HG02852 (cell line): ENCODE results near the gene MTX1.
"Not testable (repeated sequence)": the region's sequence is repeated elsewhere in the genome, so short reads cannot be mapped to it uniquely, and the experiment has no call there.

Source experiments
- ATAC-seq: cut with Tn5 transposase; IDR thresholded peaks from one replicate; pipeline ENCODE4 v1.9.1; 2021; ENCODE audit warnings: mild to moderate bottlenecking, moderate library complexity; ENCODE audit not compliant: unreplicated experiment

Gene MTX1, protein sequence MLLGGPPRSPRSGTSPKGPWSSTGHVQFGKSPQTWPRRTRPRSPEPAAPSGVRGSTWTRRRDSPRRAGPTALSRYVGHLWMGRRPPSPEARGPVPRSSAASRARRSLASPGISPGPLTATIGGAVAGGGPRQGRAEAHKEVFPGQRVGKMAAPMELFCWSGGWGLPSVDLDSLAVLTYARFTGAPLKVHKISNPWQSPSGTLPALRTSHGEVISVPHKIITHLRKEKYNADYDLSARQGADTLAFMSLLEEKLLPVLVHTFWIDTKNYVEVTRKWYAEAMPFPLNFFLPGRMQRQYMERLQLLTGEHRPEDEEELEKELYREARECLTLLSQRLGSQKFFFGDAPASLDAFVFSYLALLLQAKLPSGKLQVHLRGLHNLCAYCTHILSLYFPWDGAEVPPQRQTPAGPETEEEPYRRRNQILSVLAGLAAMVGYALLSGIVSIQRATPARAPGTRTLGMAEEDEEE

GRCh38 chr1:155208541-155209311 is at the start of gene MTX1:
Gene MTX1 (plus strand): TSS chr1:155208695. CDS start chr1:155208805, 110 bp downstream.
- ATAC-seq, result peak; percentile 80

GRCh38 chr1:155158991-155159390 is 49.5 kb upstream of the MTX1 start:
- ATAC-seq, result no peak

GRCh38 chr1:155160128-155160527 is 48.4 kb upstream of the MTX1 start:
- ATAC-seq, result no peak

GRCh38 chr1:155162631-155163030 is 45.9 kb upstream of the MTX1 start:
- ATAC-seq, result not testable (repeated sequence)

DNA sequence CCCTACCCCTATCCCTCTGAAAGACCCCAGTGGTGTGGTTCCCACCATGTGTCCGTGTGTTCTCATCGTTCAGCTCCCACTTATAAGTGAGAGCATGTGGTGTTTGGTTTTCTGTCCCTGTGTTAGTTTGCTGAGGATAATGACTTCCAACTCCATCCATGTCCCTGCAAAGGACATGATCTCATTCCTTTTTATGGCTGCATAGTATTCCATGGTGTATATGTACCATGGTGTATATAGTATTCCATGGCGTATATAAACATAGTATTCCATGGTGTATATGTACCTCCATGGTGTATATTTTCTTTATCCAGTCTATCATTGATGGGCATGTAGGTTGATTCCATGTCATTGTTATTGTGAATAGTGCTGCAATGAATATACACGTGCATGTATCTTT is 44.7 kb upstream of the MTX1 start:
- ATAC-seq, result not testable (repeated sequence)

DNA sequence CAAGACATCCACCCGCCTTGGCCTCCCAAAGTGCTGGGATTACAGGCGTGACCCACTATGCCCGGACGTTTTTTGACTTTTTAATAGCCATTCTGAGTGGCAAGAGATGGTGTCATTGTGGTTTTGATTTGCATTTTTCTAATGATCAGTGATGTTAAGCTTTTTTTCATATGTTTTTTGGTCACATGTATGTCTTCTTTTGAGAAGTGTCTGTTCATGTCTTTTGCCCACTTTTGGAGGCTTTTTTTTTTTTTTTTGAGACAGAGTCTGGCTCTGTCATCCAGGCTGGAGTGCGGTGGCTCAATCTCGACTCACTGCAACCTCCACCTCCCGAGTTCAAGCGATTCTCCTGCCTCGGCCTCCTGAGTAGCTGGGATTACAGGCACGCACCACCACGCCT is 43.9 kb upstream of the MTX1 start:
- ATAC-seq, result not testable (repeated sequence)

DNA sequence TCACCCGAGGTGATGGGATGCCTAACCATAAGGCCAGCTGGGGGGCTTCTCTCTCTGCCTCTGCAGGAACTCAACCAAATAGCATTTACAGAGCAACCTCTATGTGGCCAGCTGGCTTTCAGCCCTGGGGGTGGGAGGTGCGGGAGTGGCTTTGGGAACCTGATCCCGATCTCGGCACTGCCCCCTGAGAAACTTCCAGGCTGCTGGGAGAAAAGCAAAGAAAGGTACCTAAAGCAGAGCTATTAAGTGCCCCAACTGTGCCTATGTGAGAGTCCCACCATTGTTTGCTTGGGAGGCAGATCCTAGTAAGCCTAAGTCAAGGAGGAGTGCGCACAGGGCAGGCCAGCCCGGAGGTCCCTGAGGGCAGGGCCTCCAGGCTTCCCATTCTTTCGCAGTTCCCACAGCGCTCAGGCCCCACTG is 42.4 kb upstream of the MTX1 start:
- no peak for ATAC-seq

GRCh38 chr1:155166471-155167165 is 41.9 kb upstream of the MTX1 start:
- no peak for ATAC-seq

- no peak for ATAC-seq
These were observed 41.1 kb upstream of the MTX1 start for GRCh38 chr1:155167166-155168104.

DNA sequence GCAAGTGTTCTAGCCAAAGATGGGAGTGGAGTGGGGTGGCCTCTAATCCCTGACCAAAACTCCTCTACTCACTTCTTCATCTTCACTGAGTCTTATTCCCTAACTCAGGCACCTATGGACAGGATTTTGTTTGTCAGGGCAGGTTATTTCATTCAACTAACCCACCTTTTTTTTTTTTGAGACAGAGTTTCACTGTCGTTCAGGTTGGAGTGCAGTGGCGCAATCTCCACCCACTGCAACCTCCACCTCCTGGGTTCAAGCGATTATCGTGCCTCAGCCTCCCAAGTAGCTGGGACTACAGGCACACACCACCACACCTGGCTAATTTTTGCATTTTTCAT is 40.4 kb upstream of the MTX1 start:
- not testable (repeated sequence) for ATAC-seq

DNA sequence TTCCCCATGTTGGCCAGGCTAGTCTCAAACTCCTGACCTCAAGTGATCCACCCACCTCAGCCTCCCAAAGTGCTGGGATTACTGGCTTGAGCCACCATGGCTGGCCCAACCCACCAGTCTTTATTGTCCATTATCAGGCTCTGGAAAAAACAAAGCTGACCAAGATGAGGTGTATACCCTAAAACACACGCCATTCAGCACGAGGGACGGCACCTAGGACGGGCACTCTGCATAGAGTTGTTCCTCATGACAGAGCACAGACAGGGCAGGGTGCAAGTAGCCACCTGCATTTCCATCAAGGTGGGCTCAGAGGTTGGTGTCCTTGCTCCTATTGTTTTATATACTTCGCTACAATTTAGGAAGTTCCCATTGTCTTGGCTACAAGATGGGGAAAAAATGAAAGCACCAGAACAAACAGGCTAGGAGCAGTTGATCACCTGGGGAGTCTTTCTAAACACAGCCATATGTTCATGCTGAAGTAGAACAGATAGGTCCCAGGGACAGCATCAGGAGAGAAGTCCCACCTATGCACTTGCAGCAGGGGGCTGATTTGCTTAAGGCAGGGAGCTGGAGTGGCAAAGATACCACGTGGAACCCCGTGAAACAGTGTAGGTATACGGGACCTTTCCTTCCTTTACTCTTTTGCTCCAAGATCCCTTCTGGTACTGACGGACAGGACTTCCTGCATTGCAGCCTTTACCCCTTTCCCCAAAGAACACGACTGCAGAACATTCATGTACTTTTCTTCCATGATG is 39.9 kb upstream of the MTX1 start:
- ATAC-seq, result no peak

GRCh38 chr1:155169541-155169940 is 39.0 kb upstream of the MTX1 start:
- no peak for ATAC-seq

DNA sequence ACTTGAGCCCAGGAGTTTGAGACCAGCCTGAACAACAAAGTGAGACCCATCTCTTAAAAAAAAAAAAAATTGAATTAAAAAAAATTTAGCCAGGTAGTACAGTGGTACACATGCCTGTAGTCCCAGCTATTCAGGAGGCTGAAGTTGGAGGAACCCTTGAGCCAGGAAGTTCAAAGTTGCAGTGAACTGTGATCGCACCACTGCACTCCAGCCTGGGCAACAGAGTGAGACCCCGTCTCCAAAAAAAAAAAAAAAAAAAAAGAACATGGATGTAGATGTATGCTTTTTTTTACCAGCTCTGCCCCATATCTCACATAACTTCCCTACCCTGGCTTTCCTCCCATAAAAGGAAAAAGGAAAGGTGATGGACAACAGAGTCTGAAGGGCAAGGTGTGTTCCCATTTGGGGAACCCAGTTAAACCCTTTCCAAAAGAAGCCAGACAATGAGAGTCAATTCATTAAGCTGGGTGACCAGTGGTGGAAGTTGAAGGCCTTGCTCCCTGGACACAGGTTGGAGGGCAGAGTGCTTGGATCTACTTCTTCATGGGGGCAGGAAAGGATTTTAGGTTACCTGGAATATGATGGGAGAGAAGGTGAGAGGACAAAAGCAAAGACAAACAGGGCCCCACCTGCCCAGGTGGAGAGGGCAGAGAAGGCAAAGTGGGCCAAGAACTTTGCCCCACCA is 38.3 kb upstream of the MTX1 start:
- ATAC-seq, result no peak

- no peak for ATAC-seq
These were observed 37.7 kb upstream of the MTX1 start for GRCh38 chr1:155170806-155171205.

DNA sequence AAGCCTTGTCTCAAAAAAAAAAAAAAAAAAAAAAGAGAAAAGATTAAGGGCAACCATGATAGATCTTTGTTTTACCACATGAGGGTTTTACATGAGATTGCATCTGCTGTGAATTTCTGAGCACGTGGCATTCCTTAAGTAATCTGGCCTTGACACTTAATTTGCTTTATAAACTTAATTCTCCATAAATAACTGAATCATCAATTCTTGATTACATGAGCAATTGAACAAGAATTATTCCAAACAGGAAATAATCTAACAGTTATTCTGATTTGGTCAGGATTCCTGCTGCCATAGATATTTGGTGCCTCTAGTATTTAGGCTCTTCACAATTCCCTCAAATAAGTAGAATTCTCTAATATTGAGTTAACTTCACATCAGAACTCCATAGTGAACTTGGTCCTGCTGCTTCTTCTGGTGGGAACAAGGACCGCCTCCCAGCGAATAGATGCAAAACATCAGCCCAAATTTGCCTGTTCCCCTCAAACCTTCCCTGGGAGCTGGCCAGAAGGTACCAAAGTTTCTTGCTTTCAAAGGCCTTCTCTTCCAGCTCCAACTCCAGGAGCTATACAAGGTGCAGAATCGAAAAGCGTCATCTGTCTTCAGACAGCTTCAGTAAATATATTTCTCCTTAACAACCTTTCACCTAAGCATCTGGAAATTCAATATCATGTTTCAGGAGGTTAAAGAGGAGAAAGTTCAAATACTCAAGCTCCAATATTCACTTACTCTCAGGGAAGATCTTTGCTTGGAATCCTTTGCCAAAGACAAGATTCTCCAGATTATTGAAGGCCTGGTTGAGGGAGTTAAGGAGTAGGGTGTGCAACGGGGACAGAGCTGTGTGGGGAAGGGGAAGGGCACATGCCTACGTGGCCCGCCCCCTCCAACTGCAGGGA is 36.4 kb upstream of the MTX1 start:
- ATAC-seq, result no peak

DNA sequence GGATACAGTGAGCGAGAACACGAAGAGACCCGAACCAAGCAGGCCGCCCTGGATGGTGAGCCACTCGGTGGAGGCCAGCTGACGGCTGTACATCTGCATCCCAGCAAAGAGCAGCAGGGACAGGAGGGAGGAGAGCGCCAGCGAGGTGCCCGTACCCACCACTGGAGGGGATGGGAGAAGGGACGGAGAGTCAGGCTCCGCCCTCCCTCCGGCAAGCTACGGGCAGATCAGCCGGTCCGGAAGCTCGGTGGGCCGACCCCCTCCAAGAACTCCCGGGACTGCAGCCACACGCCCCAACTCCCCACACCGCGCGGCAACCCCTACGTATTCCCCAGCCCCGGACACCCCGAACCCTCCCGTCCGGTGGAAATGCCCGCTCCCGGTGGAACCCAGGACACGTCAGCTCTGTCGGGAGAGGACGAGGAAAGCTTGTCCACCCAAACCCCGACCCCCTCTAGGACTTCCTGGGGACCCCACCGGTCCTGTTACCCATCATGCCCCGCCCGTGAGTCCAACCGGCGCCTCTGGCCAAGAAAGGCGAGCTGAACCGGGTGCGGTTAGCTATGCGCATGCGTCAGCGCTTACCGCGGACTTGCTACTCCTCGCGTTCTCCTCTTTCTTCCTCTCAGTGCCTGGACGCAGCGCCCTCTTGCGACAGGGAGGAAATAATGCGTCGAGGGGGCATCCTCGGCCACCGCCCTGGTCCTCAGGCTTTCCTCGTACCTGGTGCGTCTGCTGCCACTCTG is 35.6 kb upstream of the MTX1 start, which contains the start of gene KRTCAP2:
Gene KRTCAP2, minus strand, starts transcription at position 573 of the 746 bp plus-strand sequence. Its CDS starts 80 bp downstream, at position 493.
- peak; percentile 74 for ATAC-seq
